CD14-positive monocyte (primary cell): ENCODE measurements around the gene SORBS1. TPM values are rescaled to one million over a fixed set of nuclear protein-coding genes. Genes with fewer than 3 reads are reported as not detected.

ENCODE experiments used
- DNase-seq, 3 donors: peaks; one replicate each; pipeline ENCODE4 v3.0.0-alpha.2; 2011 to 2022
- H2AFZ ChIP-seq: 2 replicates; pipeline ENCODE4 v1.6.0; 2012; ENCODE audit warnings: mild to moderate bottlenecking, low read depth, low read length, inconsistent platforms; ENCODE audit not compliant: insufficient read depth, poor library complexity, severe bottlenecking
- H3K27ac ChIP-seq, 2 donors: 1 replicate in 1 of 2; 2 replicates in 1 of 2; pipeline ENCODE4 v1.5.1; 2012 to 2013; ENCODE audit warnings: low read length in 2 of 2, control low read depth in 1 of 2, inconsistent platforms in 1 of 2, low read depth in 1 of 2, mild to moderate bottlenecking in 1 of 2
- H3K27me3 ChIP-seq, 2 donors: one replicate each; pipeline versions ENCODE4 v1.6.0 to v1.6.1; 2011 to 2013; ENCODE audit warnings: low read length in 2 of 2; ENCODE audit not compliant: control insufficient read depth in 2 of 2, insufficient read depth in 2 of 2
- H3K36me3 ChIP-seq, 2 donors: replicated peaks in 1 of 2; 1 replicate in 1 of 2; 2 replicates in 1 of 2; pipeline versions ENCODE4 v1.5.1 to v1.6.1; 2012 to 2013; ENCODE audit warnings: low read length in 2 of 2, control low read depth in 1 of 2, inconsistent platforms in 1 of 2, mild to moderate bottlenecking in 1 of 2; ENCODE audit not compliant: insufficient read depth in 2 of 2, control insufficient read depth in 1 of 2
- H3K4me1 ChIP-seq, 2 donors: 1 replicate in 1 of 2; 2 replicates in 1 of 2; pipeline versions ENCODE4 v1.5.1 to v1.6.1; 2012 to 2013; ENCODE audit warnings: low read length in 2 of 2, control low read depth in 1 of 2, inconsistent platforms in 1 of 2, mild to moderate bottlenecking in 1 of 2, moderate library complexity in 1 of 2; ENCODE audit not compliant: insufficient read depth in 2 of 2, control insufficient read depth in 1 of 2
- H3K4me2 ChIP-seq: replicated peaks from 2 replicates; pipeline ENCODE3; 2012; ENCODE audit warnings: low read length, moderate library complexity, mild to moderate bottlenecking; ENCODE audit not compliant: poor library complexity, severe bottlenecking; ENCODE audit errors: extremely low read depth
- H3K4me3 ChIP-seq, 3 experiments: fragments of 200-600 bp in 1 of 3; sonication (generic) in 1 of 3; replicated peaks in 1 of 3; 1 replicate in 2 of 3; 2 replicates in 1 of 3; pipeline ENCODE4 v1.5.1; 2011 to 2013; ENCODE audit warnings: low read length in 3 of 3, mild to moderate bottlenecking in 3 of 3, control low read depth in 2 of 3, low read depth in 2 of 3, inconsistent platforms in 1 of 3, moderate library complexity in 1 of 3
- H3K79me2 ChIP-seq: 2 replicates; pipeline ENCODE4 v1.6.0; 2012; ENCODE audit warnings: mild to moderate bottlenecking, control low read depth, inconsistent platforms, low read length, moderate library complexity; ENCODE audit not compliant: insufficient read depth
- H3K9ac ChIP-seq: 2 replicates; pipeline ENCODE4 v1.6.0; 2017; ENCODE audit warnings: low read length, mild to moderate bottlenecking; ENCODE audit not compliant: insufficient read depth, poor library complexity, severe bottlenecking
- H3K9me3 ChIP-seq, 2 donors: replicated peaks in 1 of 2; 1 replicate in 1 of 2; 2 replicates in 1 of 2; pipeline versions ENCODE4 v1.5.1 to v1.6.1; 2012 to 2013; ENCODE audit warnings: low read length in 2 of 2, control low read depth in 1 of 2; ENCODE audit not compliant: control insufficient read depth in 1 of 2, insufficient read depth in 1 of 2
- H4K20me1 ChIP-seq: 2 replicates; pipeline ENCODE4 v1.6.0; 2012; ENCODE audit warnings: mild to moderate bottlenecking, low read length, control low read depth, moderate library complexity; ENCODE audit not compliant: insufficient read depth
- H3K27ac Mint-ChIP-seq, 7 donors: one replicate each; pipeline ENCODE4 v1.8.0; 2020; ENCODE audit warnings: mild to moderate bottlenecking in 7 of 7, mixed read lengths in 7 of 7, moderate library complexity in 6 of 7, inconsistent platforms in 2 of 7
- H3K27me3 Mint-ChIP-seq, 3 donors: one replicate each; pipeline ENCODE4 v1.8.0; 2021 to 2022; ENCODE audit warnings: low read depth in 3 of 3, mild to moderate bottlenecking in 3 of 3, mixed read lengths in 3 of 3, moderate library complexity in 3 of 3, inconsistent platforms in 1 of 3
- H3K36me3 Mint-ChIP-seq, 2 donors: one replicate each; pipeline ENCODE4 v1.8.0; 2020; ENCODE audit warnings: mixed read lengths in 2 of 2, inconsistent platforms in 1 of 2, mild to moderate bottlenecking in 1 of 2
- H3K4me1 Mint-ChIP-seq: one replicate; pipeline ENCODE4 v1.8.0; 2020; ENCODE audit warnings: mild to moderate bottlenecking, mixed read lengths
- H3K4me3 Mint-ChIP-seq, 2 donors: one replicate each; pipeline ENCODE4 v1.8.0; 2020; ENCODE audit warnings: mild to moderate bottlenecking in 2 of 2, mixed read lengths in 2 of 2, moderate library complexity in 1 of 2
- H3K9me3 Mint-ChIP-seq, 7 donors: one replicate each; pipeline ENCODE4 v1.8.0; 2020 to 2022; ENCODE audit warnings: mixed read lengths in 7 of 7, mild to moderate bottlenecking in 6 of 7, moderate library complexity in 6 of 7, inconsistent platforms in 2 of 7
- CTCF ChIP-seq: fragments of 200-600 bp; IDR thresholded peaks from one replicate; pipeline ENCODE4 v1.8.0; 2022; ENCODE audit warnings: antibody characterized with exemption, mild to moderate bottlenecking
- WGBS: methylation state at CpG from one replicate; pipeline ENCODE4 v1.1.5; 2013; ENCODE audit warnings: missing lambda C conversion rate; ENCODE audit not compliant: insufficient coverage; 5-methylcytosine and 5-hydroxymethylcytosine counted together
- intact Hi-C, 2 donors: fragments of 100-400 bp; cut with micrococcal nuclease; formaldehyde crosslinking; loops; one replicate each; pipeline versions ENCODE4 v1.15.0 to v1.15.1; 2023
- polyA plus RNA-seq, 3 donors: library from polyadenylated mRNA; depleted of rRNA in 1 of 3; unstranded in 2 of 3; stranded (reverse) in 1 of 3; fragments of 300-500 nt in 2 of 3; fragments of >200 nt in 1 of 3; fragmentation: Illumina TruSeq in 2 of 3; gene quantifications; 1 replicate in 2 of 3; 2 replicates in 1 of 3; pipeline ENCODE4 v1.2.3, GENCODE V29; 2012 to 2021

SORBS1 gene
- polyA plus RNA-seq, 3 donors: 0.08 to 0.15 TPM; not detected in 1

- H3K36me3 Mint-ChIP-seq: no peaks in the 10 kb centered on the region
- peaks cover 2 to 3% (median 2%) of the 10 kb centered on the region in 3 donors for H3K27me3 Mint-ChIP-seq
- H3K27me3 ChIP-seq: no peaks in the 10 kb centered on the region
- H3K9me3 Mint-ChIP-seq: no peaks in the 10 kb centered on the region
- H3K4me1 Mint-ChIP-seq: no peaks in the 10 kb centered on the region
- H3K9me3 ChIP-seq: no peaks in the 10 kb centered on the region
- no peak overlapping the region for H3K4me3 Mint-ChIP-seq
- H3K4me2 ChIP-seq: no peak overlapping the region
- no peaks in the 10 kb centered on the region for H3K79me2 ChIP-seq
- TF ChIP-seq CTCF: no peak
- H3K27ac Mint-ChIP-seq: no peak overlapping the region
- no peaks in the 10 kb centered on the region for H3K36me3 ChIP-seq
- WGBS: 100% methylated on average over 1 of the region's 5 CpGs
- H3K9ac ChIP-seq: no peak overlapping the region
- no peak overlapping the region for H3K27ac ChIP-seq
- intact Hi-C loops: no loop called here
- no peak overlapping the region for H2AFZ ChIP-seq
- no peaks in the 10 kb centered on the region for H4K20me1 ChIP-seq
- no peak for DNase-seq
- no peak overlapping the region for H3K4me3 ChIP-seq
- no peaks in the 10 kb centered on the region for H3K4me1 ChIP-seq
Measured at GRCh38 chr10:95426482-95426881, 134.7 kb downstream of the SORBS1 start.

- Histone ChIP-seq H2AFZ (no peak overlapping the region), H3K27ac (no peak overlapping the region), H4K20me1 (no peaks in the 10 kb centered on the region), H3K4me2 (no peak overlapping the region), H3K9me3 (no peaks in the 10 kb centered on the region), H3K9ac (no peak overlapping the region), H3K4me1 (no peaks in the 10 kb centered on the region), H3K36me3 (no peaks in the 10 kb centered on the region), H3K4me3 (no peak overlapping the region), H3K79me2 (no peaks in the 10 kb centered on the region), H3K27me3 (no peaks in the 10 kb centered on the region)
- no peak for TF ChIP-seq CTCF
- no peaks in the 10 kb centered on the region for H3K9me3 Mint-ChIP-seq
- DNase-seq: no peak
- no CpG with 5 or more reads among the region's 2 CpGs for WGBS
- intact Hi-C loops: no loop called here
- no peaks in the 10 kb centered on the region for H3K4me1 Mint-ChIP-seq
- H3K36me3 Mint-ChIP-seq: no peaks in the 10 kb centered on the region
- peaks cover 2 to 3% (median 2%) of the 10 kb centered on the region in 3 donors for H3K27me3 Mint-ChIP-seq
- no peak overlapping the region for H3K27ac Mint-ChIP-seq
- no peak overlapping the region for H3K4me3 Mint-ChIP-seq
Measured at GRCh38 chr10:95425592-95426465, 135.3 kb downstream of the SORBS1 start.
